ENCODE measurements around the gene CNNM1. TPM values are rescaled to one million over a fixed set of nuclear protein-coding genes. Genes with fewer than 3 reads are reported as not detected.

CNNM1 gene
- total RNA-seq, 4 donors from 2014 or later, result 0.40 to 2.5 (median 0.87) TPM

- no peaks in the 10 kb centered on the region for H3K4me1 ChIP-seq
- H3K9me3 ChIP-seq, result no peaks in the 10 kb centered on the region
- no peaks in the 10 kb centered on the region for H3K27me3 ChIP-seq
- H3K36me3 ChIP-seq, result no peaks in the 10 kb centered on the region
- H3K4me3 ChIP-seq, result no peak overlapping the region
- no peak overlapping the region for H3K27ac ChIP-seq
- DNase-seq, result no peak
- TF ChIP-seq CTCF (IDR thresholded peaks at IDR 0.05) (no peak), POLR2A (IDR thresholded peaks at IDR 0.05) (no peak)
Measured at GRCh38 chr10:99315853-99316252, 13.3 kb upstream of the CNNM1 start.

DNA sequence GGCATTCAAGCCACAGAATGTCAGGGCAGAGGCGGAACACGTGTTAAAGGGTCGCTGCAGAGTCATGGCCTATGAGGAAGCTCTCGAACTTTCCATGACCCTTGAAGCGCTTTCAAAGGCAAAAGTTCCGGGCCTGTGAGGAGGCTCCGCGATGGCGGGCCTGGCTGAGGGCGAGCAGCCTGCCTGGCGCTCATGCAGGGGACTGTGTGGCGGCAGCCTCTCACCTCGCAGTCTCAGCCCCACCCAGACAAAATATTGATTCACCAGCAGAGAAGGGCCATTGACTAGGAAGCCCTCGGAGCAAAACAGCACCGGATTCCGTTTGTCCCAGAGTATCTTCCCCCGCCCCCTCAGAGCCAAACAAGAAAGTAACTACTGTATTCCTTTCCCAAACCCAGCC, 12.8 kb upstream of the CNNM1 start:
- no peak overlapping the region for H3K27ac ChIP-seq
- no peak for TF ChIP-seq POLR2A (IDR thresholded peaks at IDR 0.05)
- no peak for TF ChIP-seq CTCF (IDR thresholded peaks at IDR 0.05)
- no peaks in the 10 kb centered on the region for H3K36me3 ChIP-seq
- no peaks in the 10 kb centered on the region for H3K4me1 ChIP-seq
- no peak overlapping the region for H3K4me3 ChIP-seq
- H3K9me3 ChIP-seq, result no peaks in the 10 kb centered on the region
- DNase-seq, result no peak
- H3K27me3 ChIP-seq, result no peaks in the 10 kb centered on the region

GRCh38 chr10:99318048-99318447, 11.1 kb upstream of the CNNM1 start:
- H3K4me3 ChIP-seq, result no peak overlapping the region
- no peaks in the 10 kb centered on the region for H3K27me3 ChIP-seq
- no peak for DNase-seq
- no peaks in the 10 kb centered on the region for H3K4me1 ChIP-seq
- no peak overlapping the region for H3K27ac ChIP-seq
- TF ChIP-seq POLR2A (IDR thresholded peaks at IDR 0.05) (no peak), CTCF (IDR thresholded peaks at IDR 0.05) (no peak)
- H3K9me3 ChIP-seq, result no peaks in the 10 kb centered on the region
- no peaks in the 10 kb centered on the region for H3K36me3 ChIP-seq

DNA sequence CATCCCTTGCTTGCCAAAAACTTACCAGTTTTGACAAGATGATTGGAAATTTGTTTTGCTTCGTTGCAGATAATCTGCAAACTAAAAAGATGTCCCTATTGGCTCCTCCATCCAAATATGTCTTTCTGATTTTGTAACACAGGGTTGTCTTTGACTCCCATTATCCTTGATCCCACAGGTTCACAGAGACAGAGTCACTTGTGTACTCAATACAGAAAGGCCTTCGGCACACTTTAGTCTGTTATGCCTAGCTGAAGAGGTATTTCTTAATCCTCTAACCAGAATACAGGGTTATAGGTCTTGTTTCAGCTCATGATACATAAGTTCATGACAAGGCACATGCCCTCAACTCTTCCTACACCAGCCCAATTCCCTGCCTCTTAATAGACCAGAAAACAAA, 10.7 kb upstream of the CNNM1 start:
- H3K9me3 ChIP-seq, result no peaks in the 10 kb centered on the region
- no peaks in the 10 kb centered on the region for H3K27me3 ChIP-seq
- no peak for DNase-seq
- no peaks in the 10 kb centered on the region for H3K4me1 ChIP-seq
- no peaks in the 10 kb centered on the region for H3K36me3 ChIP-seq
- no peak for TF ChIP-seq POLR2A (IDR thresholded peaks at IDR 0.05)
- no peak for TF ChIP-seq CTCF (IDR thresholded peaks at IDR 0.05)
- no peak overlapping the region for H3K4me3 ChIP-seq
- no peak overlapping the region for H3K27ac ChIP-seq

- Histone ChIP-seq H3K27me3 (peaks cover 0 to 15% of the 10 kb centered on the region in 2 donors), H3K4me3 (no peak overlapping the region), H3K9me3 (no peaks in the 10 kb centered on the region), H3K36me3 (no peaks in the 10 kb centered on the region), H3K4me1 (peaks cover 0 to 16% (median 2%) of the 10 kb centered on the region in 4 donors), H3K27ac (no peak overlapping the region)
- no peak for TF ChIP-seq CTCF (IDR thresholded peaks at IDR 0.05)
- no peak for TF ChIP-seq POLR2A (IDR thresholded peaks at IDR 0.05)
- no peak for DNase-seq
Measured at GRCh38 chr10:99325281-99325680, 3.9 kb upstream of the CNNM1 start.

DNA sequence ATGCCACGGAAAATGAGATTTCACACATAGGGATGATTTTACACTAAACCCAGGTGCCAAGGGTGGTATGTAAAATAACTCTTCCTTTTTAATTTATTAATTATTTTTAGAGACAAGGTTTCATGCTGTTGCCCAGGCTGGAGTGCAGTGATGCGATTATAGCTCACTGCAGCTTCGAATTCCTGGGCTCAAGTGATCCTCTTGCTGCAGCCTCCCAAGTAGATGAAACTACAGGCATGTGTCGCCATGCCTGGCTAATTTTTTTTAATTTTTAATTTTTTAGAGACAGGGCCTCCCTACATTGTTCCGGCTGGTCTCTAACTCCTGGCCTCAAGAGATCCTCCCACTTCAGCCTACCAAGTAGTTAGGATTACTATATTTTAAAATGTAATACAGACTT, 2.3 kb upstream of the CNNM1 start:
- DNase-seq, result no peak

More for the DNA sequence above, 2.3 kb upstream of the CNNM1 start:
- TF ChIP-seq POLR2A (IDR thresholded peaks at IDR 0.05), result no peak
- no peak for TF ChIP-seq CTCF (IDR thresholded peaks at IDR 0.05)
- Histone ChIP-seq H3K27ac (no peak overlapping the region), H3K4me3 (no peak overlapping the region), H3K9me3 (no peaks in the 10 kb centered on the region), H3K27me3 (peaks cover 0 to 18% of the 10 kb centered on the region in 2 donors), H3K36me3 (no peaks in the 10 kb centered on the region), H3K4me1 (peaks cover 0 to 23% (median 2%) of the 10 kb centered on the region in 4 donors)
